ENCODE results near the gene PPP1R3D. TPM values are rescaled to one million over a fixed set of nuclear protein-coding genes. Genes with fewer than 3 reads are reported as not detected.

Gene PPP1R3D
- total and polyA plus RNA-seq, 2 of the 13 experiments (the other 11 are each of a cell fraction or from before 2014, with no cell fraction given): 1.2 to 3.7 TPM

GRCh38 chr20:59939052-59939878 lies 840 bp downstream of the PPP1R3D start (continued):
- TF ChIP-seq MIER2 (CRISPR knock-in tag; IDR thresholded peaks at IDR 0.05) (no peak), MLX (CRISPR knock-in tag; IDR thresholded peaks at IDR 0.05) (no peak), ZBTB26 (CRISPR knock-in tag; IDR thresholded peaks at IDR 0.05; ENCODE audit: borderline replicate concordance) (no peak), JARID2 (CRISPR knock-in tag; IDR thresholded peaks at IDR 0.05; ENCODE audit: insufficient replicate concordance) (no peak), NFE2 (CRISPR knock-in tag; IDR thresholded peaks at IDR 0.05) (no peak), ZNF609 (CRISPR knock-in tag; IDR thresholded peaks at IDR 0.05; ENCODE audit: borderline replicate concordance) (no peak), HNRNPK (IDR thresholded peaks at IDR 0.05; ENCODE audit: low read depth, low read length, poor library complexity, severe bottlenecking) (no peak), SMAD1 (CRISPR knock-in tag; IDR thresholded peaks at IDR 0.05; ENCODE audit: borderline replicate concordance, low read depth) (no peak), YEATS4 (CRISPR knock-in tag; IDR thresholded peaks at IDR 0.05; ENCODE audit: borderline replicate concordance) (no peak), FOXK1 (CRISPR knock-in tag; IDR thresholded peaks at IDR 0.05; ENCODE audit: borderline replicate concordance, low read depth) (no peak), ZNF703 (CRISPR knock-in tag; IDR thresholded peaks at IDR 0.05; ENCODE audit: borderline replicate concordance) (no peak), RBFOX2 (IDR thresholded peaks at IDR 0.05; ENCODE audit: low read depth, low read length) (peak; percentile 60), ZNF574 (CRISPR knock-in tag; IDR thresholded peaks at IDR 0.05) (0 out of 2 replicates have a peak, but pooled peaks have one; percentile 25), ZNF230 (CRISPR knock-in tag; IDR thresholded peaks at IDR 0.05) (no peak), CSRNP1 (CRISPR knock-in tag; IDR thresholded peaks at IDR 0.05) (no peak), HOXD1 (CRISPR knock-in tag; IDR thresholded peaks at IDR 0.05) (no peak), DPF2 (CRISPR knock-in tag; IDR thresholded peaks at IDR 0.05; ENCODE audit: borderline replicate concordance, low read depth) (no peak)

All from HepG2 (cell line).